Cerebellar cortex (tissue), 1 donor: ENCODE results near the gene MED13L.
"Not testable (repeated sequence)": the region's sequence is repeated elsewhere in the genome, so short reads cannot be mapped to it uniquely, and the experiment has no call there.

Experiments used
- DNase-seq: peaks from one replicate; pipeline ENCODE4 v3.0.0-alpha.2; 2015; ENCODE audit warnings: low spot score

Gene MED13L

GRCh38 chr12:116010467-116010866 is 267.0 kb downstream of the MED13L start:
- DNase-seq: no peak

- no peak for DNase-seq
These were observed 267.7 kb downstream of the MED13L start for GRCh38 chr12:116009805-116010204.

GRCh38 chr12:116006141-116006540 is 271.4 kb downstream of the MED13L start:
- peak; percentile 66 for DNase-seq

GRCh38 chr12:116002890-116003536 is 274.5 kb downstream of the MED13L start:
- no peak for DNase-seq

GRCh38 chr12:116000252-116000651 is 277.2 kb downstream of the MED13L start:
- DNase-seq: no peak

- no peak for DNase-seq
These were observed 277.9 kb downstream of the MED13L start for GRCh38 chr12:115999582-115999981.

- no peak for DNase-seq
These were observed 278.6 kb downstream of the MED13L start for GRCh38 chr12:115998794-115999478.

GRCh38 chr12:115998119-115998633 is 279.3 kb downstream of the MED13L start:
- peak; percentile 65 for DNase-seq

- DNase-seq: no peak
These were observed 283.8 kb downstream of the MED13L start for GRCh38 chr12:115993737-115994136.

- DNase-seq: no peak
These were observed 287.3 kb downstream of the MED13L start for GRCh38 chr12:115990241-115990640.

- no peak for DNase-seq
These were observed 288.6 kb downstream of the MED13L start for GRCh38 chr12:115988625-115989563.

- no peak for DNase-seq
These were observed 289.3 kb downstream of the MED13L start for GRCh38 chr12:115988212-115988611.

GRCh38 chr12:115984616-115985015 is 292.9 kb downstream of the MED13L start:
- DNase-seq: no peak

GRCh38 chr12:115983226-115983798 is 294.2 kb downstream of the MED13L start:
- peak; percentile 37 for DNase-seq

- no peak for DNase-seq
These were observed 297.2 kb downstream of the MED13L start for GRCh38 chr12:115980339-115980738.

- no peak for DNase-seq
These were observed 297.6 kb downstream of the MED13L start for GRCh38 chr12:115979851-115980250.

- peak; percentile 66 for DNase-seq
These were observed 298.1 kb downstream of the MED13L start for GRCh38 chr12:115979351-115979750.

- DNase-seq: not testable (repeated sequence)
These were observed 300.7 kb downstream of the MED13L start for GRCh38 chr12:115976829-115977228.

GRCh38 chr12:115975411-115975810 is 302.1 kb downstream of the MED13L start:
- no peak for DNase-seq

- DNase-seq: no peak
These were observed 303.3 kb downstream of the MED13L start for GRCh38 chr12:115973968-115974724.

- no peak for DNase-seq
These were observed 304.4 kb downstream of the MED13L start for GRCh38 chr12:115973066-115973465.
